Esophagus squamous epithelium (tissue), 5 donors: ENCODE data around the gene GLB1L3. TPM values are rescaled to one million over a fixed set of nuclear protein-coding genes. Genes with fewer than 3 reads are reported as not detected.

Source experiments
- DNase-seq: peaks from one replicate; lab custom pipeline; 2025; lab: John Stamatoyannopoulos, UW
- H3K27ac ChIP-seq, 4 donors: fragments of 200-600 bp; sonication (generic); one replicate each; pipeline ENCODE4 v1.5.1; 2016 to 2019; ENCODE audit warnings: mild to moderate bottlenecking in 1 of 4
- H3K27me3 ChIP-seq, 4 donors: fragments of 200-600 bp; sonication (generic); 1 replicate in 3 of 4; 2 replicates in 1 of 4; pipeline versions ENCODE4 v1.5.1 to v1.6.0; 2017 to 2021; ENCODE audit warnings: antibody characterized with exemption in 1 of 4
- H3K36me3 ChIP-seq, 3 donors: fragments of 200-600 bp; sonication (generic); one replicate each; pipeline ENCODE4 v1.5.1; 2016 to 2019
- H3K4me1 ChIP-seq, 3 donors: fragments of 200-600 bp; sonication (generic); one replicate each; pipeline ENCODE4 v1.5.1; 2017 to 2019
- H3K4me3 ChIP-seq, 4 donors: fragments of 200-600 bp; sonication (generic); 1 replicate in 3 of 4; 2 replicates in 1 of 4; pipeline ENCODE4 v1.5.1; 2016 to 2019; ENCODE audit warnings: mild to moderate bottlenecking in 2 of 4, moderate library complexity in 1 of 4
- H3K9me3 ChIP-seq, 3 donors: fragments of 200-600 bp; sonication (generic); one replicate each; pipeline ENCODE4 v1.5.1; 2016 to 2019
- CTCF ChIP-seq, 6 experiments: fragments of 450-650 bp in 4 of 6; fragments of 200-600 bp in 2 of 6; sonication (generic) in 2 of 6; IDR thresholded peaks; one replicate each; pipeline ENCODE4 v1.5.1; 2016 to 2019; ENCODE audit warnings: antibody characterized with exemption in 6 of 6, mild to moderate bottlenecking in 4 of 6, moderate library complexity in 4 of 6
- POLR2A ChIP-seq, 4 donors: fragments of 450-650 bp; IDR thresholded peaks; one replicate each; pipeline ENCODE4 v1.6.1; 2017; ENCODE audit warnings: antibody characterized with exemption in 4 of 4, mild to moderate bottlenecking in 4 of 4, moderate library complexity in 3 of 4
- WGBS, 2 donors: methylation state at CpG; one replicate each; pipeline ENCODE4 v1.1.5; 2018; 5-methylcytosine and 5-hydroxymethylcytosine counted together
- intact Hi-C: fragments of 100-400 bp; cut with DNase I; formaldehyde crosslinking; loops from one replicate; pipeline ENCODE4 v1.15.0; 2022
- total RNA-seq, 4 donors: library from RNA; depleted of rRNA; stranded (reverse); fragments of >200 nt; gene quantifications; one replicate each; pipeline ENCODE4 v1.1.0, GENCODE V29; 2016
- donor health status: DM: yes; HTN: yes; CAD: no.

The GLB1L3 gene
- total RNA-seq, 4 donors from 2014 or later, result under 0.01 TPM; not detected in 3

- no peaks in the 10 kb centered on the region for H3K9me3 ChIP-seq
- intact Hi-C loops, result no loop called here
- WGBS, 2 donors, result 46 to 51% methylated on average over 3 to 7 of the region's 12 CpGs
- H3K27ac ChIP-seq, result no peak overlapping the region
- DNase-seq, result no peak
- H3K4me3 ChIP-seq, result no peak overlapping the region
- no peaks in the 10 kb centered on the region for H3K36me3 ChIP-seq
- no peaks in the 10 kb centered on the region for H3K4me1 ChIP-seq
- TF ChIP-seq POLR2A (IDR thresholded peaks at IDR 0.05) (no peak), CTCF (IDR thresholded peaks at IDR 0.05) (no peak)
- H3K27me3 ChIP-seq, result no peaks in the 10 kb centered on the region
Observed at GRCh38 chr11:134289789-134290188, 13.6 kb downstream of the GLB1L3 start.

- no peak for TF ChIP-seq CTCF (IDR thresholded peaks at IDR 0.05)
- H3K27ac ChIP-seq, result no peak overlapping the region
- H3K27me3 ChIP-seq, result no peaks in the 10 kb centered on the region
- intact Hi-C loops, result no loop called here
- H3K9me3 ChIP-seq, result no peaks in the 10 kb centered on the region
- DNase-seq, result no peak
- WGBS, 2 donors, result 87 to 88% methylated on average over 7 of the region's 7 CpGs
- H3K4me1 ChIP-seq, result no peaks in the 10 kb centered on the region
- H3K36me3 ChIP-seq, result no peaks in the 10 kb centered on the region
- no peak overlapping the region for H3K4me3 ChIP-seq
Observed at GRCh38 chr11:134290646-134291045, 14.5 kb downstream of the GLB1L3 start.

- intact Hi-C loops, result no loop called here
- Histone ChIP-seq H3K36me3 (no peaks in the 10 kb centered on the region), H3K4me3 (no peak overlapping the region), H3K4me1 (no peaks in the 10 kb centered on the region), H3K27me3 (no peaks in the 10 kb centered on the region), H3K27ac (no peak overlapping the region), H3K9me3 (no peaks in the 10 kb centered on the region)
- WGBS, 2 donors, result 79 to 89% methylated on average over 5 to 6 of the region's 6 CpGs
- TF ChIP-seq CTCF (IDR thresholded peaks at IDR 0.05) (no peak), POLR2A (IDR thresholded peaks at IDR 0.05) (no peak)
- DNase-seq, result no peak
Observed at GRCh38 chr11:134291196-134291595, 15.0 kb downstream of the GLB1L3 start.

- H3K27me3 ChIP-seq, result no peaks in the 10 kb centered on the region
- TF ChIP-seq POLR2A (IDR thresholded peaks at IDR 0.05) (no peak), CTCF (IDR thresholded peaks at IDR 0.05) (no peak)
- no peaks in the 10 kb centered on the region for H3K36me3 ChIP-seq
- no peak overlapping the region for H3K27ac ChIP-seq
- no peak overlapping the region for H3K4me3 ChIP-seq
- no peaks in the 10 kb centered on the region for H3K9me3 ChIP-seq
- no peaks in the 10 kb centered on the region for H3K4me1 ChIP-seq
- intact Hi-C loops, result no loop called here
- 89 to 92% methylated on average over 4 to 13 of the region's 15 CpGs for WGBS, 2 donors
- DNase-seq, result no peak
Observed at GRCh38 chr11:134292661-134293060, 16.5 kb downstream of the GLB1L3 start.

- intact Hi-C loops, result no loop called here
- H3K4me3 ChIP-seq, result no peak overlapping the region
- WGBS, 2 donors, result 70 to 85% methylated on average over 14 to 17 of the region's 20 CpGs
- H3K4me1 ChIP-seq, result no peaks in the 10 kb centered on the region
- H3K27me3 ChIP-seq, result no peaks in the 10 kb centered on the region
- no peak overlapping the region for H3K27ac ChIP-seq
- H3K9me3 ChIP-seq, result no peaks in the 10 kb centered on the region
- H3K36me3 ChIP-seq, result no peaks in the 10 kb centered on the region
- DNase-seq, result no peak
- TF ChIP-seq POLR2A (IDR thresholded peaks at IDR 0.05) (no peak), CTCF (IDR thresholded peaks at IDR 0.05) (no peak)
Observed at GRCh38 chr11:134293119-134294113, 17.2 kb downstream of the GLB1L3 start.
